ENCODE results near the gene HOMER3.

Gene HOMER3

DNA sequence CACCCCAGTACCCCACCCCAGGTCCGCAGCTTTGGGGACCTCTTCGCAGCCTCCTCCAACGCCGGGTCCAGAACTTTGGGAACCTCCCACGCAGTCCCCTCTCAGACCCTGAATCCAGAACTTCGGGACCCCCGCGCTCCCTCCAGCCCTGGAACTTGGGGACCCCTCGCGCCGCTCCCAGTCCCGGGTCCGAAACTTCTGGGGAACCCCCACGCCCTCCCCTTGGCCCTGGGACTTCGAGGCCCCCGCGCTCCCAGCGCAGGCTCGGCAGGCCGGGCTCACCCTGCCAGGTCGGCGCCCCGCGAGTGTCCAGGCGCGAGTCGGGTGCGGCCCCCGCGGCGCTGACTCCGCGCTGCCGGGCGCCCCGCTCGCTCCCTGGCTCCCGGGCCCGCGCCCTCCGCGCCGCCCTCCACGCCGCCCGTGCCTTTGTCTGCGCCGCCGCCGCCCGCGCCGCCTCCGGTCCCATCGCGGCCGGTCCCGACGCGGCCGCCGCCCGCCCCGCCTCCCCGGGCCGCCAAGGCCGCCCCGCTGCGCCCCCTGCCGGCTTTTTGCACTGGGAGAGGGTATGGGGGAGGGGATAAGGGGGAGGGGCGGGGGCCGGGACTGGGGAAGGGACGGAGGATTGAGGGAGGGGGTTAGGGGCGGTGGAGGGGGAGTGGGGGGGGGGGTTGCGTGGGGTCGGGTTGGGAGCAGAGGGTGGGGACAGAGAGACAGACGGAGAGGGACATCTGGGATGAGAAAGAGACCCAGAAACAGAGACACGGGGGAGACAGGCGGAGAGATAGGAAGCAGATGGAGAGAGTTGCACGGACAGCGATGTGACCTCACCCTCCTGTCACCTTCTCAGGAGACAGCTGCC lies at the start of gene HOMER3:
Gene HOMER3, minus strand, starts transcription at position 449 of the 859 bp plus-strand sequence. CDS start 2,235 bp downstream, outside the sequence.
- peak; percentile 81 to 96 (median 90) for DNase-seq

DNA sequence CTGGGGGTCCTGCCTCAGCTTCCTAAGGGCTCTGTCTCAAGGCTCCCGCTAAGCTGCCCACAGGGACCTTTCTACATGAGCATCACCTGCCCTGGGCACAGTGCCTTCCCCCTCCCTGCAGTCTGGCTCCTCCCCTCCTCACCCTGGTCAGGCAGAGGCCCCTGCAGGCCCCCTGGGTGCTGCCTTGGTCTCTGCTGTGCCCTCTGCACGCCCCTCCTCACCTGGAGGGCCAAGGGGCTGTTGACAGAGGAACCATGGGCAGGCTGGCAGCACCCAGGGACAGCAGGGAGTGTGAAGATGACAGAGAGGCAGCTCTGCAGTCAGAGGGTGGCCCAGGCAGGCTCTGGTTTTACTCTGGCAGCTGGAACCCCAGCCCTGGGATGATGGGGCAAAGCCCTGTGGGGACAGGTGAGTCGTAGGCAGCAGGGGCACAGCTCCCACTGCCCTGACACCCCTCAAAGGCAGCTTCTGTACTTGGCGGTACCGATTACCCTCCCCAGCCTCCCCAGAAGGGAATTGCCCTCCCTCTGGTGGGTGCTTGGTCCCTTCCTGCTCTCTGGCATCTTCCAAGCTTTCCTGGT lies 49.2 kb upstream of the HOMER3 start:
- no peak for DNase-seq

DNA sequence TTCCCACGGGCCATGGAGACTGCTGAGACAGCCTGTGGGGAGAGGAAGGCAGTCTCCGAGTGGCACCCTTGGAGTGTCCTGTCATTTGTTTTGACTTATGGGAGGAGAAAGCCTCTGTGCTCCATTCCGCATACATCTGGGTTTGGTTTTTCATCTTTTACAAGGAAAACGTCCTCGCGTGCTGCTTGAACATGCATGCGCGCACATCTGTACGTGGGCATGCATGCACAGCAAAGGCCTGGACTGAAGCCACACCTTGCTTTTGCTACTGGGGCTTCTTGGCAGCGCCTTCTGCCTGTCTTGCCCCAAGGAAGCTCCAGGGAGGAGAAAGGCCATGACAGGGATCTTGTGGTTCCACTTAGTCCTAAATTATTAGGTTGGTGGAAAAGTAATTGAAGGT lies 48.3 kb upstream of the HOMER3 start:
- no peak for DNase-seq

DNA sequence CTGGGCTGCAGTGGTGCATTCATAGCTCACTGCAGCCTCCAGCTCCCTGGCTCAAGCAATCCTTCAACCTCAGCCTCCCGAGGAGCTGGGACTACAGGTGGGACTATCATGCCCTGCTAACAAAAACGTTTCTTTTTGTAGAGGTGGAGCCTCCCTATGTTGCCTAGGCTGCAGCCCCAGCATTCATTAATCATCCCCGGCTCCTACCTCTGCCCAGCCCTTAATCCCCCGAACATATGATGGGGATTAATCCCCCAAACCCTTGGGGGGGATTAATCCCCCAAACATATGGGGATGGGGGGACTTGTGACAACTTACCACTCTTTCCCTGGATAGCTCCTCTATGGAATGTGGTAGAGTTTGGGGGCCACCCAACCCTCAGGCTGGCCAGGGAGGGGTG lies 46.4 kb upstream of the HOMER3 start:
- no peak for DNase-seq

DNA sequence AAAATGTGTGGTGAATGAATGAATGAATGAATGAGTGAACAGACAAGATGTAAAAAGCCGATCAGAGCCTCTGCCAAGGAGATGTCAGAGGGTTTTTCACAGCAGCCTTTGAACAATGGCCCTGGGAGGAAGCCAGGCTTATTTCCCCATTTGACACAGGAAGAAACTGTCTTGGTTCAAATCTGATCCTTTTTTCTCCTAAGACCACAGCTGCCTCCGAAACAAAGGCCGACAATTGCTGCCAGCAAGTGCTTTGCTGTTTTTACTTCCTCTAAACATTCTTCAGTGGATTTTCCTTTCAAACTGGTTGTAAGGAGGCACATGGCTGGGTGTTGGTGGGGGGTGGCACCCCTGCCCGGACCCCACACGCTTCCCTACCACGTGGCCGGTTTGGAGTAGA lies 44.2 kb upstream of the HOMER3 start:
- DNase-seq: peak; percentile 70 to 80 (median 77)

DNA sequence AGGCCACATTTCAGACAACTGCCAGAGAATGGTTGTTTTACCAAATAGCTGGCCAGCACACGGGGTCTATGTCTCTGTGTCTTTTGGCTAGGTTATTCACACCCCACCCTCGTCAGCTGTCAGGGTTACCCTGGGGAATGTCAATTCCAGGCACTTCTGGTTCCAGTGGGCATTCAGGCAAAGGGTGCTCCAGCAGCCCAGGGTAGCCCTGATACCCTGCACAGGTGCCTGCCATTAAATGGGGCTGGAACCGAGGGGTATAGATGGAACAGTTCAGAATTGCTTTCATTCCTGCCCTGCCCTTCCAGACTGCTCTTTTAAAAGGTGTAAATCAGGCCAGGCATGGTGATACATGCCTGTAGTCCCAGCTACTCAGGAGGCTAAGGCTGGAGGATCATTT lies 43.2 kb upstream of the HOMER3 start:
- DNase-seq: no peak

DNA sequence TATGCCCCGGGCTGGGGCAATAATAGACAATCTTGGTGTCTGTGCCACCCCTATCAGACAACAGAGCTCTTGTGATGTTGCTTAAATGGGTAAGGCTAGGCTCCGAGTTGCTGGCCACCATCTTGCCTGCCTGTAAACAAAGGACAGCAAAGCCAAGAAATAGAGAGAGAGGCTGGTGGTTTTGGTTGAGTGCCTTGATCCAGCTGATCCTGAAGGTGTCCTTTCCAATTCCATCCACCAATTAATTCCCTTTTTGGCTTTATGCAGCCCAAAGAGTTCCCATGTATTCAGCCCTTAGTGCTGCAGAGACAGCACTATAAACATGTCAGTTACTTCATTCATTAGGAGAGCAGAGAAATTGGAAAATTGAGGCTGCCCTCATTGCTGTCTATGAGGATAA lies 41.7 kb upstream of the HOMER3 start:
- DNase-seq: no peak

DNA sequence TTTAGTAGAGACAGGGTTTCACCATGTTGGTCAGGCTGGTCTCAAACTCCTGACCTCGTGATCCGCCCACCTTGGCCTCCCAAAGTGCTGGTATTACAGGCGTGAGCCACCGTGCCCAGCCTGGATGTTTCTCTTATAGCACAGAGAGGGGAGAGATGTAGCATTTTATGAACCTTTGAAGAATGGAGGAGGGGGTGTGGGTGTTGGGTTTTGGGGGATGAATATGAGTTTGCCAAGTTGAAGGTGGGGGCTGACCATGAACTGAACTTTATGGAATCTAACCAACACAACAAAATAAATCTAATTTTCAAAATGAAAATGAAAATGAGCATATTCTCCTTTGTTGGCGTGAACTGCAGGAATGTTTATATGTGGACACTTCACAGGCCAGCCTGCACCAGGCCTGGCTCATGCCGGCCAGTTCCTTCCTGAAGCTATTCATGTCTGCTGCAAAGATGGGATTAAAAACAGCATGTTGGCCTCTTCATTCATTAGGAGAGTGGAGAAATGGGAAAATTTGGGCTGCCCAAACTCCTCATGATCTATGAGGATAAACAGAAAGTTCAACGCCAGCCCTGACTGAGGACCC lies 39.5 kb upstream of the HOMER3 start:
- no peak for DNase-seq

DNA sequence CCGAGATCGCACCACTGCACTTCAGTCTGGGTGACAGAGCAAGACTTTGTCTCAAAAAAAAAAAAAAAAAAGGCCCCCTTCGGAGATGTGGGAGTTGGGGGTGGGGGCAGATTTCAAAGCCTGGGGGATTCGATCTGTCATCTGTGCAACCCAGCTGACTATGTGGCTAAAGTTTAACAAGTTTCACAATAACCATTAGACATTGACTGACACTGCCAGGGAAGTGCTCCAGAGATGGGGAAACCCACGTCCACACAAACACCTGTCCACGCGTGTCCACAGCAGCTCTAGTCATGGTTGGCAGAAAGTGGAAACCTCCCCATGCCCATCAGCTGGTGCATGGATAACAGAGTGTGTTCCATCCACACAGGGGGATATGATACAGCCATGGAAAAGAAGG lies 37.6 kb upstream of the HOMER3 start:
- peak in 1 of 3 donors; percentile 12 for DNase-seq

DNA sequence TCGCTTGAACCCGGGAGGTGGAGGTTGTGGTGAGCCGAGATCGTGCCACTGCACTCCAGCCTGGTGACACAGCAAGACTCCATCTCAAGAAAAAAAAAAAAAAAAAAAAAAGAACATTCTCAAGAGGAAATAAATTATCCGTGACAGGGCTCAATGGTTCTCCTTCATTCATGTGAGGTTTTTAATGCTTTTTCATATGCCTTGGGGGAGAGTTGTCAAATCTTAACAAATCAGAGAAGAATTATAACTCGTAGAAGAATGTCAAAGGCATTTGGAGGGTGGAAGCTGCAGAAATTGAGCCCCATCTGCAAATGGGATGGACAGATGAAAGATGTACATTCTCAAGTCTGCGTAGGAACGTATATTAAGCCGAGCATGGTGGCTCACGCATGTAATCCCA lies 34.9 kb upstream of the HOMER3 start:
- peak in 1 of 3 donors; percentile 20 for DNase-seq

DNA sequence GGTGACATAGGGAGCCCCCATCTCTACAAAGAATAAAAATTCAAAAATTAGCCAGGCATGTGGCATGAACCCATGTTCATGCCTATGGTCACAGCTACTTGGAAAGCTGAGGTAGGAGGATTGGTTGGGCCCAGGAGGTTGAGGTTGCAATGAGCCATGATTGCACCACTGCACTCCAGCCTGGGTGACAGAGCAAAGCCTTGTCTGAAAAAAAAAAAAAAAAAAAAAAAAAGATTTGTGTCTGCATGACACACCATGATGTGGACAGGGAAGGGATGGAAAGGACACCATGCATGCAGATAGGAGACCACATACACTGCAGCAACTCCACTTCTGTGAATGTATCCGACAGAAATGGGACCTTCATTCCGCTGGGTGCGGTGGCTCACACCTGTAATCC lies 34.0 kb upstream of the HOMER3 start:
- peak; percentile 32 to 68 (median 51) for DNase-seq

DNA sequence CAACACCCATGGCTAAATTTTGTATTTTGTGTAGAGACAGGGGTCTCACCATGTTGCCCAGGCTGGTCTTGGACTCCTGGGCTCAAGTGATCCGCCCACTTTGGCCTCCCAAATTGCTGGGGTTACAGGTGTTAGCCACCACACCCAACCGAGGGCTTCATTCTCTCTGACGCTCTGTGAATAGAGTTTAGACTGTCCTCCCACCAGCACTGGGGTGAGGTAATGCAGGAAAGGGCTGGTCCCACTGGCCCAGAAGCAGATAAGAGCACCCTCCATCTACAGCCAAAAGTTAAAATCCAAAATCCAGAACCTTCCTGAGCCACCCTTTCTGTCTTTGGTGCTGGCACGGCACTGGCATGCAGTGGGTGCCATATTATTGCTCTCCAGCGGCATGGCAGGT lies 31.8 kb upstream of the HOMER3 start:
- DNase-seq: no peak

DNA sequence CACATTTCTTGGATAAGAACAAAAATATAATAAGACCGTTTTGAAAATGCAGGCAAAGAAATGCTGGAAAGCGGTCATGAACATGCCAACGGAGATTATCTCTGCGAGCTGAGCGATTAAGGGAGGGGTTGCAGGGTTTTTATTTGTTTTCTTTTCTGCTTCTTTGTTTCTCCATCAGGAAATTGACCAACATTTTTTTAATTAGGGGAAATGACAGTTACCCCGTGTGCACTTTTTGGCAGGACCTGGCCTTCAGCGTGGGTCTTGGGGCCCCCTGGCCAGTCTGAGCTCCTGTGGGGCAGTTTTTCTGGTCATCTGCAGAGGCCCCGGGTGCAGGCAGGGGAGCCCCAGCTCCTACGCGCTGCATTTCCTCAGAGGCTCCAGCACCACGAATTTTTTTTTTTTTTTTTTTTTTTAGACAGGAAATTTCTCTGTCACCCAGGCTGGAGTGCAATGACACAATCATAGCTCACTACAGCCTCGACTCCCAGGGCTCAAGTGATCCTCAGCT lies 31.3 kb upstream of the HOMER3 start:
- peak; percentile 83 to 88 (median 83) for DNase-seq

DNA sequence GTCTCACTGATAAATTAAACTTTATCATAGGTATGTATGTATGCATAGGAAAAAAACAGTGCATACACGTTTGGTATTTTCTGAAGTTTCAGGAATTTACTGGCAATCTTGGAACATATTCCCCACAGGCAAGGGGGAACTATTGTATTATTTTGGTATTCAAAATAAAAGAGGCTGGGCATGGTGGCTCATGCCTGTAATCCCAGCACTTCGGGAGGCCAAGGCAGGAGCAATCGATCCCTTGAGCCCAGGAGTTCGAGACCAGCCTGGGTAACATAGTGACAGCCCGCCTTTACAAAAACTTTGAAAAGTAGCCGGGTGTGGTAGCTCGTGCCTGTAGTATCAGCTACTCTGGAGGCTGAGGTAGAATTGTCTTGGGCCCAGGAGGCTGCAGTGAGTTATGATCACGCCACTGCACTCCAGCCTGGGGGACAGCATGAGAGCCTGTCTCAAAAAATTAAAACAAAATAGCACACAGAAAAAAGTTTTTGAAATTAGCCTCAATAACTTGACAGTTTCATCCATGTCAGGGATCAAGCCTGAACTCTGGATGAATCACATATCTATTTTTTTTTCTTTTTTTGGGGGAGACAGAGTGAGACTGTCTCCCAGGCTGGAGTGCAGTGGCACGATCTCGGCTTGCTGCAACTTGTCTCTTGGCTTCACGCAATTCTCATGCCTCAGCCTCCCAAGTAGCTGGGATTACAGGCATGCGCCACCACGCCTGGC lies 29.1 kb upstream of the HOMER3 start:
- DNase-seq: no peak

DNA sequence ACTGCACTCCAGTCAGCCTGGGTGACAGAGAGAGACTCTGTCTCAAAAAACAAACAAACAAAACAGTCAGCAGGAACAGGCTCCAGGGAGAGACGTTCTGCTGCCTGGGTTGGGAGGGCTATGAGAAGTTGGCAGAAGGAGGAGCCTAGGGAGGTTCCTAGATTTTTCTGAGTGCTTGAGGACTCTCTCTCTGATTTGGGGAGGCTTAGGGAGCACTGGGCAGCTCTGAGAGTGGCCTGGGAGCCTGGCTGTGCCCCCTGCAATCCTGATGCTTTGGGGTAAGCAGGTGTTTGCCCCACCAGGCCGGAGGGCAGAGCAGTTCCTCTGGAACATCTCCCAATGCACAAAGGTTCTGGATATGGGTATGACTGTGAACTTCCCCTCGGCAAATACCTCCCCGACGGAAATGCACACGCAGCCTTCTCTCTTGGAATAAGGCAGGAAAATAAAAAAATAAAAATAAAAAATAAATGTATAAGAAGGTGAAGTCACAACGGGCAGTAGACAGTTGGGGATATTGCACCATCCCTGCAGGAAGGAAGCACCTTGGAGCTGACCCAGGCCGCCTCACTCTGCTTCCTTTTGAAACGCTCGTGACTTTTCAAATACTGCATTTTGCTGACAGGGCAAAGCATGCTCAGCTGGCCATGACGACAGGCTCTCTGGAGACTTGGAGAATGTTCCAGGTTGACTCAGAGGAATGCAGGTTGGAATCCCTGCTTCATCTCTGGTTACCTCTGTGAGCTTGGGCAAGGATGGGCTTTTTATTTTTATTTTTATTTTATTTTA lies 26.5 kb upstream of the HOMER3 start:
- peak; percentile 71 to 76 (median 75) for DNase-seq

DNA sequence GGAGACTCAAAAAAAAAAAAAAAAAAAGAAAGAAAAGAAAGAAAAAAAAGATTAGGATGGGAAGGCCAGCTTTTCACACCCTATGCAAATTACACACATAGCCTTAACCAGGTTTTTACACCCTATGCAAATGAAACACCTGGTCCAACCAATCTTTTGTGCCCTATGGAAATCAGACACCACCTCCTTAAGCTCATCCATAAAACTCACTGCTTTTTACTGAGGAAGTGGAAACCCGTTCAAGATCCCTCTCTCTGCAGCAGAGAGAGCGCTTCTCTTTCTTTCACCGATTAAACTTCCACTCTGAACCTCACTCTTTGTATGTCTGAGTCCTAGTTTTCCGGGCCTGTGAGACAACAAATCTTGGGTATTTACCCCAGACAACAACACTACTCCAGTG lies 25.3 kb upstream of the HOMER3 start:
- peak in 2 of 3 donors; percentile 17 to 22 for DNase-seq

DNA sequence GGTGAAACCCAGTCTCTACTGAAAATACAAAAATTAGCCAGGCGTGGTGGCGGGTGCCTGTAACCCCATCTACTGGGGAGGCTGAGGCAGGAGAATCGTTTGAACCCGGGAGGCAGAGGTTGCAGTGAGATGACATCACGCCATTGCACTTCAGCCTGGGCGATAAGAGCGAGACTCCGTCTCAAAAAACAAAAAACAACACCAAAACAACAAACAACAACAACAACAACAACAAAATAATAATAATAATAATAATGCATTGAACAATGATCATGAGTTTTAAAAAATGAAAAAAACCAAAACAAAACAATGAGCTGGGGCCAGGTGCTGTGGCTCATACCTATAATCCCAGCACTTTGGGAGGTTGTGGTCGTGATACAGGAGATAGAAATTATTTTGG lies 23.1 kb upstream of the HOMER3 start:
- no peak for DNase-seq

DNA sequence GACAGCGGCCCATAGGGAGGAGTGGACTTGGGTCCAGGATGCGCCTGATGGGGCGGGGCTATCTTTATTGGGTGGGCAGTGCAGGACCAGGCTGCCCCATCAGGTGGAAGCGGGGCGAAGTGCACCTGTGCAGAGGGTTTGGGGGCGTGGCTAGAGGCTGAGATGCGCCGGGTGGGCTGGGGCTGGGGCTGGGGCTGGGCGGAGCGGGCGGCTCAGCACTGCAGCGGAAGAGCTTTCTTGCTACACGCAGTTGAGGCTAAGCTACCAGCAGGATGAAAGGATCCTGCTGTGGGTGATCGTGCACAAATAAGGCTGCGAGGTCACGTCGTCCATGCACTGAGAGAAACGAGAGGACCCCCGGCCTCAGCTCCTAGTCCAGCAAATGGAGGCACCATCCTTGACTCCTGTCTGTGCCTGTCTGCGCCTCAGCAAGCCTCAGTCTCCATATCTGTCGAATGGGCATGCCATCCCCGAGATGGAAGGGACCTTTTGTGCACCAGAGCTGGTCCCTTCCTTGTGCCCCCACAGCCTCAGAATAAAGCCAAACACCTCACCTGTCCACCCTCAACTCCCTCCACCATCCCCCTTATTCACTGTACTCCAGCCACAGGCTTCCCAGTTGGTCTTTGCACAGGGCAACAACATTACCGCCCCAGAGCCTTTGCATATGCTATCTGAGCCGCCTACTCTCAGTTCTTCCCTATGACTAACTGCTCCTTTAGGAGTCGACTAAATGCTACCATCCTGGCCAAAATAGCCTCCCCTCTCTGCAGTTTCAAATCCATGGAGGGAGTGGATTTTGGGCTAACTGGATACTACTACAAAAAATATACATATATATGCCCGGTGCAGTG lies 21.0 kb upstream of the HOMER3 start:
- no peak for DNase-seq

DNA sequence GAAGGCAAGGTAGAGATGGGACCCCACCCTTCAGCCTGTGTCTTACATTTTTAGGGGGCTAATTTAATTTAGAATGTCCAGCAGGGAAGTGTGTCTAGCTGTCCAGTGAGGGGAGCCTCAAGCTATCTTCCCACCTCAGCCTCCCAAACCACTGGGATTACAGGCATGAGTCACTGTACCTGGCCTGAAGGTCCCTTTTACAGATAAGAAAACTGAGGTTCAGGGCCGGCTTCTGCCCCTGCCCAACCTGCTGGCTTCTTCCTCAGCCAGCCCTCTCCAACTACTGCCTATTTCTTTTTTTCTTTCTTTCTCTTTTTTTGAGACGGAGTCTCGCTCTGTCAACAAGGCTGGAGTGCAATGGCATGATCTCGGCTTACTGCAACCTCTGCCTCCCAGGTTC lies 19.4 kb upstream of the HOMER3 start:
- DNase-seq: no peak

DNA sequence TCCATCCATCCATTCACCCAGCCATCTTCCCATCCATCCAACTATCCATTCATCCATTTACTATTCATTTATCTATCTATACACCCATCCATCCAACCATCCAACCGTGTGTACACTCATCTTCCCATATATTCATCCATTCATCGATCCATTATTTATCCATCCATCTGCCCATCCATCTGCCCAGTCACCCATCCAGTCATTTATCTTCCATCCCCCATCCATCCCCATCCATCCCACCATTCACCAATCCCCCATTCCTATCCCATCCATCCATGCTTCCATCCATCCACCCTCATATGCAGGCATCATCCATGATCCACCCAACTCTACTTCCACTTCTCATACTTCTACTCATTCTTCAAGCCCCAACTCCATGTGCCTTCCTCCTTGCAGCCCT lies 14.0 kb upstream of the HOMER3 start:
- no peak for DNase-seq

DNA sequence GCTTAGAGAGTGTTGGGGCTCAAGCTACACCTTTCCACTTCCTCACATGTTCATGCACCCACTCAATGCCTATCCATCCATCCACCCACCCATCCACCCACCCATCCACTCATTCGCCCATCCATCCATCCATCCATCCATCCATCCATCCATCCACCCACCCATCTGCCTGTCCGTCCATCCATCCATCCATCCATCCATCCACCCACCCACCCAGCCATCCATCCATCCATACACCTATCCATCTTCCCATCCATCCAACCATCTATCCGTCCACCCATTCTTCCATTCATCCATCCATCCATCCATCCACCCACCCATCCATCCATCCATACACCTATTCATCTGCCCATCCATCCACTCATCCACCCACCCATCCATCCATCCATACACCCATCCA lies 13.1 kb upstream of the HOMER3 start:
- DNase-seq: no peak

Measured in suppressor macrophage treated with lipopolysaccharide for 1 hour (primary cell).